HG02938 (cell line): ENCODE results near the gene C3orf33.

Source experiments
- ATAC-seq: cut with Tn5 transposase; IDR thresholded peaks from one replicate; pipeline ENCODE4 v1.9.1; 2021; ENCODE audit warnings: mild to moderate bottlenecking, moderate library complexity; ENCODE audit not compliant: unreplicated experiment

The C3orf33 gene

GRCh38 chr3:155790272-155790925 lies 15.7 kb downstream of the C3orf33 start:
- no peak for ATAC-seq

GRCh38 chr3:155785662-155786295 lies 20.3 kb downstream of the C3orf33 start:
- no peak for ATAC-seq

GRCh38 chr3:155782390-155782953 lies 23.6 kb downstream of the C3orf33 start:
- ATAC-seq = no peak

- no peak for ATAC-seq
Observed at GRCh38 chr3:155780291-155780690, 25.8 kb downstream of the C3orf33 start.

GRCh38 chr3:155778462-155778861 lies 27.6 kb downstream of the C3orf33 start:
- no peak for ATAC-seq

- no peak for ATAC-seq
Observed at GRCh38 chr3:155772801-155773200, 33.3 kb downstream of the C3orf33 start.

GRCh38 chr3:155771126-155771525 lies 35.0 kb downstream of the C3orf33 start:
- no peak for ATAC-seq

- no peak for ATAC-seq
Observed at GRCh38 chr3:155766206-155766605, 39.9 kb downstream of the C3orf33 start.

- no peak for ATAC-seq
Observed at GRCh38 chr3:155763870-155764463, 42.1 kb downstream of the C3orf33 start.

GRCh38 chr3:155760653-155761052 lies 45.4 kb downstream of the C3orf33 start:
- no peak for ATAC-seq

- no peak for ATAC-seq
Observed at GRCh38 chr3:155757577-155757976, 48.5 kb downstream of the C3orf33 start.

GRCh38 chr3:155753038-155753639 lies 52.9 kb downstream of the C3orf33 start:
- no peak for ATAC-seq

- no peak for ATAC-seq
Observed at GRCh38 chr3:155748611-155749365, 57.3 kb downstream of the C3orf33 start.

- ATAC-seq = no peak
Observed at GRCh38 chr3:155747946-155748290, 58.2 kb downstream of the C3orf33 start.

- ATAC-seq = no peak
Observed at GRCh38 chr3:155747286-155747945, 58.7 kb downstream of the C3orf33 start.

- no peak for ATAC-seq
Observed at GRCh38 chr3:155746703-155747102, 59.4 kb downstream of the C3orf33 start.

GRCh38 chr3:155745795-155746550 lies 60.1 kb downstream of the C3orf33 start:
- ATAC-seq = no peak

GRCh38 chr3:155744626-155745324 lies 61.3 kb downstream of the C3orf33 start, which contains the start of gene PLCH1:
Gene PLCH1 (minus strand): TSS chr3:155745071. CDS start chr3:155704224, 40,847 bp downstream.
- ATAC-seq = peak; percentile 55
